ENCODE results near the gene ADAMTS3.

DNA sequence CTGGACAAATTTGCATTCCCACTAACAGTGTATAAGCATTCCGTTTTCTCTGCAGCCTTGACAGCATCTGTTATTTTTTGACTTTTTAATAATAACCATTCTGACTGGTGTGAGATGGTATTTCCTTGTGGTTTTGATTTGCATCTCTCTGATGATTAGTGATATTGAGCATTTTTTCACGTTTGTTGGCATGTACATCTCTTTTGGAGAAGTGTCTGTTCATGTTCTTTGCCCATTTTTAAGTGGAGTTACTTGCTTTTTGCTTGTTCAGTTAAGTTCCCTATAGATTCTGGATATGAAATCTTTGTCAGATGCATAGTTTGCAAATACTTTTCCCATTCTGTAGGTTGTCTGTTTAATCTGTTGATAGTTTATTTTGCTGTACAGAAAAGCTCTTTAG is 68.8 kb downstream of the ADAMTS3 start:
- no peak for TF ChIP-seq ZBTB7A (IDR thresholded peaks at IDR 0.05; ENCODE audit: low read depth)
- TF ChIP-seq TAF1 (IDR thresholded peaks at IDR 0.05; ENCODE audit: low read depth), result no peak
- TF ChIP-seq FOXM1 (IDR thresholded peaks at IDR 0.05; ENCODE audit: borderline replicate concordance, low read depth), result no peak
- TF ChIP-seq, protein P1, sequence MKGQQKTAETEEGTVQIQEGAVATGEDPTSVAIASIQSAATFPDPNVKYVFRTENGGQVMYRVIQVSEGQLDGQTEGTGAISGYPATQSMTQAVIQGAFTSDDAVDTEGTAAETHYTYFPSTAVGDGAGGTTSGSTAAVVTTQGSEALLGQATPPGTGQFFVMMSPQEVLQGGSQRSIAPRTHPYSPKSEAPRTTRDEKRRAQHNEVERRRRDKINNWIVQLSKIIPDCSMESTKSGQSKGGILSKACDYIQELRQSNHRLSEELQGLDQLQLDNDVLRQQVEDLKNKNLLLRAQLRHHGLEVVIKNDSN (IDR thresholded peaks at IDR 0.05), result no peak
- no peak for TF ChIP-seq RAD21 (IDR thresholded peaks at IDR 0.05; ENCODE audit: low read depth)
- TF ChIP-seq, protein P2, sequence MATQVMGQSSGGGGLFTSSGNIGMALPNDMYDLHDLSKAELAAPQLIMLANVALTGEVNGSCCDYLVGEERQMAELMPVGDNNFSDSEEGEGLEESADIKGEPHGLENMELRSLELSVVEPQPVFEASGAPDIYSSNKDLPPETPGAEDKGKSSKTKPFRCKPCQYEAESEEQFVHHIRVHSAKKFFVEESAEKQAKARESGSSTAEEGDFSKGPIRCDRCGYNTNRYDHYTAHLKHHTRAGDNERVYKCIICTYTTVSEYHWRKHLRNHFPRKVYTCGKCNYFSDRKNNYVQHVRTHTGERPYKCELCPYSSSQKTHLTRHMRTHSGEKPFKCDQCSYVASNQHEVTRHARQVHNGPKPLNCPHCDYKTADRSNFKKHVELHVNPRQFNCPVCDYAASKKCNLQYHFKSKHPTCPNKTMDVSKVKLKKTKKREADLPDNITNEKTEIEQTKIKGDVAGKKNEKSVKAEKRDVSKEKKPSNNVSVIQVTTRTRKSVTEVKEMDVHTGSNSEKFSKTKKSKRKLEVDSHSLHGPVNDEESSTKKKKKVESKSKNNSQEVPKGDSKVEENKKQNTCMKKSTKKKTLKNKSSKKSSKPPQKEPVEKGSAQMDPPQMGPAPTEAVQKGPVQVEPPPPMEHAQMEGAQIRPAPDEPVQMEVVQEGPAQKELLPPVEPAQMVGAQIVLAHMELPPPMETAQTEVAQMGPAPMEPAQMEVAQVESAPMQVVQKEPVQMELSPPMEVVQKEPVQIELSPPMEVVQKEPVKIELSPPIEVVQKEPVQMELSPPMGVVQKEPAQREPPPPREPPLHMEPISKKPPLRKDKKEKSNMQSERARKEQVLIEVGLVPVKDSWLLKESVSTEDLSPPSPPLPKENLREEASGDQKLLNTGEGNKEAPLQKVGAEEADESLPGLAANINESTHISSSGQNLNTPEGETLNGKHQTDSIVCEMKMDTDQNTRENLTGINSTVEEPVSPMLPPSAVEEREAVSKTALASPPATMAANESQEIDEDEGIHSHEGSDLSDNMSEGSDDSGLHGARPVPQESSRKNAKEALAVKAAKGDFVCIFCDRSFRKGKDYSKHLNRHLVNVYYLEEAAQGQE (IDR thresholded peaks at IDR 0.05; ENCODE audit: low read depth), result no peak
- no peak for TF ChIP-seq TEAD4 (IDR thresholded peaks at IDR 0.05)
- no peak for TF ChIP-seq EP300 (IDR thresholded peaks at IDR 0.05; ENCODE audit: borderline replicate concordance)
- TF ChIP-seq TCF12 (IDR thresholded peaks at IDR 0.05; ENCODE audit: low read depth), result no peak
- TF ChIP-seq CREB1 (IDR thresholded peaks at IDR 0.05; ENCODE audit: low read depth), result no peak
